Neuronal stem cell (in vitro differentiated cells): ENCODE results near the gene MBOAT1.

Experiments used
- DNase-seq: peaks from one replicate; pipeline ENCODE4 v3.0.0-alpha.2; 2013; ENCODE audit warnings: low spot score
- H2AFZ ChIP-seq: one replicate; pipeline ENCODE4 v1.6.1; 2013; ENCODE audit warnings: mild to moderate bottlenecking, low read length, inconsistent platforms
- H2AK5ac ChIP-seq: 2 replicates; pipeline ENCODE4 v1.6.1; 2013; ENCODE audit warnings: low read depth, mild to moderate bottlenecking, inconsistent platforms, low read length, moderate library complexity, mixed read lengths
- H2BK120ac ChIP-seq: 2 replicates; pipeline ENCODE4 v1.6.1; 2013; ENCODE audit warnings: low read depth, mild to moderate bottlenecking, inconsistent platforms, low read length, moderate library complexity, mixed read lengths
- H2BK12ac ChIP-seq: one replicate; pipeline ENCODE4 v1.6.1; 2013; ENCODE audit warnings: low read length, inconsistent platforms
- H2BK15ac ChIP-seq: 2 replicates; pipeline ENCODE4 v1.6.1; 2013; ENCODE audit warnings: mild to moderate bottlenecking, low read length, inconsistent platforms, mixed read lengths
- H2BK5ac ChIP-seq: one replicate; pipeline ENCODE4 v1.6.1; 2013; ENCODE audit warnings: inconsistent platforms, mild to moderate bottlenecking, low read length, moderate library complexity
- H3K14ac ChIP-seq: one replicate; pipeline ENCODE4 v1.6.1; 2013; ENCODE audit warnings: low read length, inconsistent platforms
- H3K18ac ChIP-seq: 2 replicates; pipeline ENCODE4 v1.6.1; 2013; ENCODE audit warnings: low read length, inconsistent platforms
- H3K23ac ChIP-seq: 2 replicates; pipeline ENCODE4 v1.6.1; 2013; ENCODE audit warnings: low read depth, mild to moderate bottlenecking, mixed read lengths, low read length, inconsistent platforms; ENCODE audit not compliant: poor library complexity
- H3K27ac ChIP-seq: replicated peaks from 3 replicates; pipeline ENCODE4 v1.5.1; 2013; ENCODE audit warnings: low read length, inconsistent platforms
- H3K27me3 ChIP-seq, 3 experiments: 2 replicates each; pipeline ENCODE4 v1.6.1; 2013; ENCODE audit warnings: low read length in 3 of 3, mild to moderate bottlenecking in 2 of 3, inconsistent platforms in 1 of 3, low read depth in 1 of 3, mixed read lengths in 1 of 3, moderate library complexity in 1 of 3; ENCODE audit not compliant: control insufficient read depth in 3 of 3, insufficient read depth in 3 of 3
- H3K36me3 ChIP-seq, 2 donors: replicated peaks in 1 of 2; 2 replicates each; pipeline ENCODE4 v1.6.1; 2013; ENCODE audit warnings: low read length in 2 of 2; ENCODE audit not compliant: control insufficient read depth in 2 of 2, insufficient read depth in 2 of 2
- H3K4ac ChIP-seq: 2 replicates; pipeline ENCODE4 v1.6.1; 2013; ENCODE audit warnings: inconsistent platforms, mild to moderate bottlenecking, low read length, moderate library complexity
- H3K4me1 ChIP-seq, 2 donors: 1 replicate in 1 of 2; 2 replicates in 1 of 2; pipeline ENCODE4 v1.6.1; 2013; ENCODE audit warnings: low read length in 2 of 2, low read depth in 1 of 2; ENCODE audit not compliant: control insufficient read depth in 2 of 2, insufficient read depth in 1 of 2
- H3K4me2 ChIP-seq: one replicate; pipeline ENCODE4 v1.6.1; 2013; ENCODE audit warnings: mild to moderate bottlenecking, low read length, inconsistent platforms; ENCODE audit not compliant: insufficient read depth, poor library complexity, severe bottlenecking
- H3K4me3 ChIP-seq, 2 donors: 2 replicates each; pipeline ENCODE4 v1.5.1; 2013; ENCODE audit warnings: low read length in 2 of 2, mild to moderate bottlenecking in 2 of 2, inconsistent platforms in 1 of 2, moderate library complexity in 1 of 2
- H3K79me1 ChIP-seq: one replicate; pipeline ENCODE4 v1.6.1; 2013; ENCODE audit warnings: low read depth, mild to moderate bottlenecking, inconsistent platforms, low read length, moderate library complexity
- H3K9ac ChIP-seq: one replicate; pipeline ENCODE4 v1.6.1; 2013; ENCODE audit warnings: mild to moderate bottlenecking, low read depth, low read length, inconsistent platforms; ENCODE audit not compliant: poor library complexity
- H3K9me3 ChIP-seq, 2 donors: replicated peaks in 1 of 2; 2 replicates each; pipeline versions ENCODE3 to v1.6.1; 2013; ENCODE audit warnings: low read length in 2 of 2, mild to moderate bottlenecking in 2 of 2, inconsistent platforms in 1 of 2, low read depth in 1 of 2, mixed read lengths in 1 of 2, moderate library complexity in 1 of 2; ENCODE audit not compliant: control insufficient read depth in 2 of 2, insufficient read depth in 1 of 2
- H4K8ac ChIP-seq: one replicate; pipeline ENCODE4 v1.6.1; 2013; ENCODE audit warnings: low read depth, mild to moderate bottlenecking, inconsistent platforms, low read length, moderate library complexity
- H4K91ac ChIP-seq: one replicate; pipeline ENCODE4 v1.6.1; 2013; ENCODE audit warnings: low read length, low read depth, mild to moderate bottlenecking, inconsistent platforms; ENCODE audit not compliant: poor library complexity
- WGBS, 2 donors: extraction: QIAGEN DNeasy Blood & Tissue Kit; methylation state at CpG; one replicate each; pipeline ENCODE4 v1.1.7; 2013; ENCODE audit warnings: missing lambda C conversion rate in 2 of 2, mixed read lengths in 1 of 2; ENCODE audit not compliant: insufficient read length in 2 of 2, insufficient replicate concordance in 1 of 2; ENCODE audit errors: extremely low coverage in 2 of 2; 5-methylcytosine and 5-hydroxymethylcytosine counted together

Gene MBOAT1

GRCh38 chr6:20233007-20233730 is 20.9 kb upstream of the MBOAT1 start:
- H2BK5ac ChIP-seq = no peak overlapping the region
- no peak overlapping the region for H2AK5ac ChIP-seq
- no peak overlapping the region for H3K4me2 ChIP-seq
- H3K9ac ChIP-seq = no peak overlapping the region
- H2BK12ac ChIP-seq = peak overlapping the region; percentile 14
- no peak overlapping the region for H3K4ac ChIP-seq
- H3K4me1 ChIP-seq = peaks cover 0 to 3% of the 10 kb centered on the region in 2 donors
- no CpG with 5 or more reads among the region's 44 CpGs for WGBS, 2 donors
- H2BK15ac ChIP-seq = no peak overlapping the region
- no peaks in the 10 kb centered on the region for H3K79me1 ChIP-seq
- H3K27ac ChIP-seq = no peak overlapping the region
- no peak overlapping the region for H4K91ac ChIP-seq
- no peaks in the 10 kb centered on the region for H3K36me3 ChIP-seq
- H3K18ac ChIP-seq = no peak overlapping the region
- no peak overlapping the region for H3K4me3 ChIP-seq
- H2BK120ac ChIP-seq = no peak overlapping the region
- peaks cover 0 to 4% of the 10 kb centered on the region in 2 donors for H3K9me3 ChIP-seq
- H4K8ac ChIP-seq = no peak overlapping the region
- H3K14ac ChIP-seq = no peak overlapping the region
- no peak overlapping the region for H2AFZ ChIP-seq
- no peak overlapping the region for H3K23ac ChIP-seq
- no peaks in the 10 kb centered on the region for H3K27me3 ChIP-seq
- DNase-seq = no peak

DNA sequence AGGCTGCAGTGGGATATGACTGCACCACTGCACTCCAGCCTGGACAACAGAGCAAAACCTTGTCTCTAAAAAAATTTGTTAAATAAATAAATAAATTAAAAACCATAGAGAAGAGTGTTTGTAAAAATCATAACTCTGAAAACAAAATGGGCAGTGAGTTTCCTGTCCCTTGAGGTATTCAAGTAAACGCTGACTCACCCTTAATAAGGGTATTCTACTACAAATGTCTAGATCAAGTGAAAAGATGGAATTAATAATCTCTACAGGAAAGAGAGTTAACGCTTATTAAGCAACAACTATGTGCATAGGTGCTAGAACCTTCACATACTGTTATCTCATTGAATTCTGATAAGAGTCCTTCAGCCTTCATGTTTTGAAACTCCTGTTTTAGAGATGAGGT is 19.9 kb upstream of the MBOAT1 start:
- Histone ChIP-seq H3K4me2 (no peak overlapping the region), H3K14ac (no peak overlapping the region), H2BK5ac (no peak overlapping the region), H3K27ac (no peak overlapping the region), H4K91ac (no peak overlapping the region), H3K23ac (no peak overlapping the region), H3K79me1 (no peaks in the 10 kb centered on the region), H3K9ac (no peak overlapping the region), H3K18ac (no peak overlapping the region), H2BK15ac (no peak overlapping the region), H3K4me1 (no peaks in the 10 kb centered on the region), H2BK12ac (no peak overlapping the region), H4K8ac (no peak overlapping the region), H2AFZ (no peak overlapping the region), H3K36me3 (no peaks in the 10 kb centered on the region), H3K4me3 (no peak overlapping the region), H3K4ac (no peak overlapping the region), H2AK5ac (no peak overlapping the region), H2BK120ac (no peak overlapping the region), H3K27me3 (no peaks in the 10 kb centered on the region), H3K9me3 (peaks cover 0 to 4% of the 10 kb centered on the region in 2 donors)
- no CpG with 5 or more reads among the region's 2 CpGs for WGBS, 2 donors
- DNase-seq = no peak

DNA sequence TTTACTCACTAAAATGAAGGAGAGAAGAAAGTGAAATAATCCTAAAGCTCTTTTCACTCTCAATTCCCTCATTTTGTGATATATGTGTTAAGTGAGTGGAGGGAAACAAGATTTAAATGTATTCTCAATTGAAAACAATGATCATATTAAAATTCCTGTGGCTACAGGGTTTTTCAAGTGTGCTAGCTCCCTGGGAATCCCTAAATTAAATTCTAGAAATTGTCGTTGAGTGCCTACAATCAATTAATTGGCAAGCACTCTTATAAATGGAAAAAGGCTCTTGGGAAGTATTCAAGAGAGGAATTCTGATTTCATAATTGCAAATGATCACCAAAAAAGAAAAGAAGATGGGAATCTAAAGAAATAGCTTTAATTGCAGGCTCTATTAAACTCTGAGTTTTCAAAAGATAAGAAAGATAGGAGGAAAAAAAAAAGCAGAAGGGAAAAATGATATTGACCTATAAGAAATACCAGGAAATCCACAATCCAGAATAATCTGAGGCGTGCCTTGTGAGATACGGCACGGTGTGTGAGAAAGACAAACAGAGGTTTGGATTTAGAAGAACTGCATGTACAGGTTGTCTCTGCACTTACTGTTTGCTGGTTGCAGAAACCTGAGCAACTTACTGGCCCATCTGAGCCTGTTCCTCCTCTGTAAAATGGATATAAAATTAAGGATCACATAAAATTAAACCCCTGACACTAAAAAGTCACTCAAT is 18.3 kb upstream of the MBOAT1 start:
- no peak overlapping the region for H3K9ac ChIP-seq
- H2BK120ac ChIP-seq = no peak overlapping the region
- DNase-seq = no peak
- no peak overlapping the region for H4K91ac ChIP-seq
- no peak overlapping the region for H3K27ac ChIP-seq
- H2BK5ac ChIP-seq = no peak overlapping the region
- H3K4me2 ChIP-seq = no peak overlapping the region
- H4K8ac ChIP-seq = no peak overlapping the region
- H3K27me3 ChIP-seq = no peaks in the 10 kb centered on the region
- peaks cover 0 to 4% of the 10 kb centered on the region in 2 donors for H3K9me3 ChIP-seq
- H2BK12ac ChIP-seq = no peak overlapping the region
- no peaks in the 10 kb centered on the region for H3K79me1 ChIP-seq
- no peak overlapping the region for H3K18ac ChIP-seq
- H3K4me3 ChIP-seq = no peak overlapping the region
- no peaks in the 10 kb centered on the region for H3K36me3 ChIP-seq
- H2AK5ac ChIP-seq = no peak overlapping the region
- no peak overlapping the region for H3K14ac ChIP-seq
- H3K4ac ChIP-seq = no peak overlapping the region
- H2BK15ac ChIP-seq = no peak overlapping the region
- H3K4me1 ChIP-seq = no peaks in the 10 kb centered on the region
- no peak overlapping the region for H2AFZ ChIP-seq
- no peak overlapping the region for H3K23ac ChIP-seq
- no CpG with 5 or more reads among the region's 4 CpGs for WGBS, 2 donors

DNA sequence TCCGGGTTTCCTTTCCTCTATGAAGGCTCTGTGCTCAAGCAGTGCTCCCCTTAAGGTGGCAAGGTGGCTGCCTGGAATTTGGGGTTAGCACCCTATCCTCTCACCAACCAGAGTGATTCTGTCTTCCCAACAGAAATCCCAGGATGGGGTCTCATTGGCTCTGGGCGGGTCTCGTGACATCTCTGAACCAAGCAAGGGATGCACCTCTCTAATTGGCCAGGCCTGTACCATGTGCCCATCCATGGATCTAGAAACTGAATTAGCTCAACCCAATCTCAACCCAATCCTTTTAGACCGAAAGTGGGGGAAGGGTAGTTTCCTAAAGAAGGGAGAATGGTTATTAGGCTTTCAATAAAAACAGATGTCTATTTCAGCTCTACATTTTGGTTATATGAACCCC is 17.6 kb upstream of the MBOAT1 start:
- Histone ChIP-seq H3K4me2 (no peak overlapping the region), H4K8ac (no peak overlapping the region), H3K27ac (no peak overlapping the region), H3K79me1 (no peaks in the 10 kb centered on the region), H3K4ac (no peak overlapping the region), H3K27me3 (no peaks in the 10 kb centered on the region), H3K9me3 (peaks cover 0 to 4% of the 10 kb centered on the region in 2 donors), H2AK5ac (no peak overlapping the region), H2BK5ac (no peak overlapping the region), H2BK120ac (no peak overlapping the region), H3K18ac (no peak overlapping the region), H3K36me3 (no peaks in the 10 kb centered on the region), H3K14ac (no peak overlapping the region), H3K4me3 (no peak overlapping the region), H4K91ac (no peak overlapping the region), H2BK15ac (no peak overlapping the region), H3K4me1 (no peaks in the 10 kb centered on the region), H3K23ac (no peak overlapping the region), H2BK12ac (no peak overlapping the region), H2AFZ (no peak overlapping the region), H3K9ac (no peak overlapping the region)
- WGBS, 2 donors = no CpG with 5 or more reads among the region's 4 CpGs
- DNase-seq = no peak
